Measurements from ENCODE around the gene MAST4. TPM values are rescaled to one million over a fixed set of nuclear protein-coding genes. Genes with fewer than 3 reads are reported as not detected.
"Not testable (repeated sequence)": the region's sequence is repeated elsewhere in the genome, so short reads cannot be mapped to it uniquely, and the experiment has no call there.

MAST4 gene
- total RNA-seq, 1 donor from 2014 or later: 42.0 TPM

DNA sequence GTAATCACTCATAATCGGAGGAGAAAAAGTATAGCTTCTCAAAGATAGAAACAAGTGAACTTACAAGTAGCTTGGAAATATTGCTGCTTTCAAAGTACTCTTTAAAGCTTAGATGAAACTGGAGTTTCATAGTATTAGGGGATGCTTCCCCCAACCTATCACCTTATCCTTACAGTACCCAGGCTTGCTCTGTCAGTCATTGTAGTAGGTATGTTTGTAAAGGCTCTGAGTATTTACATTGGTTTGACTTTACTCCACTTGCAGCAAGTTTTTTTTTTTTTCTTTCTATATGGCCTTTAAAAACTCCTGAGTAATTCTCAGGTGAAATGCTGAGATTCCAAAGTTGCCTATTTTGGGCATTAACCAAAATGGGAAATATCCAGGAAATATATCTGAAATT is 515.6 kb downstream of the MAST4 start:
- ATAC-seq (ENCODE audit: poor library complexity) (no peak), DNase-seq (no peak)
- intact Hi-C loops (cut with DNase I): no loop called here

DNA sequence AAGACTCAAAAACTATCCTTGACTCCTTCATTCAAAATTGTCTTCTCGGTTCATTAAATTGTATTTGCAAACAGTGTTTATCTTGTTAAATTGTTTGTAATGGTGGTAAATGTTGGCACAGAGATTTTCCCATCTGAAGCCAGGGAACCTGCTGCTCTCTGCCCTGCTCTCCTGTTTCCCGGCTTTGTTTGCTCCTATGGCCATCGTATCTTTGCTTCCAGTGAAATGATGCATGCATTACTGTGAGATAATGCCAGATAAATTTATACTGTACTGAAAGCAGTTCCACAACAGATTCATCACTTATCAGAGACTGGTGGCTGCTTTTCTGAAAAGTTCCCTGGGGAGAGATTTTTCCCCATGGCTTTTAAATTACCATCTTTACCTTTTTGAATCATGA is 519.1 kb downstream of the MAST4 start:
- ATAC-seq (ENCODE audit: poor library complexity): no peak
- intact Hi-C loops (cut with DNase I): no loop called here
- no peak for DNase-seq

DNA sequence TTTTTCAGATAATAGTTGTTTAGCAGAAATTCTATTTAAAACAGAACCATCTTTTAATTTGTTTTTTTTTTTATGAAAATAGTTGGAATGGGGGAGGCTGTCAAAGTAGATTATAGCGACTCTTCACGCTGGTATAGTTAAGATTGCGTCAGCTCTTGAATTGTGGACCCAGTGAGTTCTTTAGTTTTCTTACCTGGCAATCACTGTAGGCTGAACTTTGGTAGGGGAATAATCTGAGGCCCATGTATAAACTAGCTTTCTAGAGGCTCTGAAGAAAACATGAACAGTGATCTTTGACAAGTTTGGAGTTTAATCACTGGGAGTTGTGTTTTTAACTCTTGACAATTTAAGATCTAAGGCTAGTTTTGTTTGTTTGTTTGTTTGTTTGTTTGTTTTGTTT is 519.6 kb downstream of the MAST4 start:
- DNase-seq (no peak), ATAC-seq (ENCODE audit: poor library complexity) (no peak)
- intact Hi-C loops (cut with DNase I): no loop called here

DNA sequence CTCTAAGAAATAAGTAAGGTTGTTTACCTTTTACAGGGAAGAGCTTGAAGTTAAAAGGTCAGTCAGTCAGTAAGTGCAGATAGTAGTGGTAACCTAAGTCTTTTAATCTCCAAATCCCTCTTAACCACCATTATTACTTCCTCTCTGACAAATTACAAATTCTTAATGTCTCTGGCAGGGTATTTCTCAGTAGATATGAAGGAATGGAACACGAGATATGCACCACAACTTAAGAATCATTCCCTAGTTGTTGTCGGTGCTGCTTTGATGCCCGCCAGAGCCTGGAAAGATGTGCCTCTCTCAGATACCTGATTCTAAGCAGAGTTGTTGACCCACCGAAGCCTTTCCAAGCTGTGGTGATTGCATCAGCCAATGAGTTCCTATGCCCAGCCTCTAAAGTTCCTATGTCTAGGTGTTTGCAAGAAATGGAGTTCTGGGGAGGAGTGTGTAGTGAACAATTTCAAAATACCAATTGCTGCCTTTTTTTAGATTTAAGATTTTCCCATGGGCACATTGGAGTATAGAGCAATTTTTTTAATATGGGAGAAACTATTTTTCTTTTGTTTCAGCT is 521.9 kb downstream of the MAST4 start:
- intact Hi-C loops (cut with DNase I): no loop called here
- DNase-seq (no peak), ATAC-seq (ENCODE audit: poor library complexity) (no peak)

DNA sequence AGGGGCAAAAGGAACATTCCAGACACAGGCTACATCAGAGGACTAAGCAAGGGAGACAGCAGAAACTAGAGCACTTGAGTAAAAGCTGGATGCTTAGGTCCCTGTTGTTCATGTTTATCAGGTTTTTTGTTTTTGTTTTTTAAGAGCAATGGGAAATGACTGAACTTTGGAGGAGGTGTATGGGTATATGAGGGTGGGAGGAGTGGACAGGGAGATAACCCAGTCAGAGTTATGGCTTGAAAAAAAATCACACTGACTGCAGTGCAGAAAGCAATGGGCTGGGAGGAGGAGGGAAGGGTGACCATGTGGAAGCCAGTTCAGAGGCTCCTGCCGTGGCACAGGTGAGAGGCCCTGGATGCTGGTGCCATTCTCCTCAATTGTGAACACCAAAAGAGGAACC is 522.8 kb downstream of the MAST4 start:
- intact Hi-C loops (cut with DNase I): no loop called here
- DNase-seq (no peak), ATAC-seq (ENCODE audit: poor library complexity) (no peak)

DNA sequence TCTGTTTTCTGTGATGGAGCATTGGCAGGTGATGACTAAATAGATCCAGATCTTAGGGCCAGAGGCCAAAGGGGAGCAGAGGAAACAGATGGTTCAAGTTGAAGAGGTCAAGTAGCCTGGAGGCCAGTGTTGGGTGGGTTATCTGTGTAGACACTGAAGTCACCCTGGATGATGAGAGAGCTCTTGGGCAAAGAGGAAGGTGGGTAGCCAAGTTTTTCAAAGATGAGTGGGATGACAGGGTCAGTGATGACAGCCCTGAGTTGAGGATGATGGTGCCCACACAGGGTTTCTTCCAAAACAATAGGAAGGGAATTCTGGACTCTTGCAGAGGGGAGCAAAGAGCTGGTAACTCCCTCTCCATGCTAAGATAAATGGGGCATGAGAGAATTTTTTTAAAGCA is 523.8 kb downstream of the MAST4 start:
- no peak for DNase-seq
- intact Hi-C loops (cut with DNase I): no loop called here
- ATAC-seq (ENCODE audit: poor library complexity): no peak

DNA sequence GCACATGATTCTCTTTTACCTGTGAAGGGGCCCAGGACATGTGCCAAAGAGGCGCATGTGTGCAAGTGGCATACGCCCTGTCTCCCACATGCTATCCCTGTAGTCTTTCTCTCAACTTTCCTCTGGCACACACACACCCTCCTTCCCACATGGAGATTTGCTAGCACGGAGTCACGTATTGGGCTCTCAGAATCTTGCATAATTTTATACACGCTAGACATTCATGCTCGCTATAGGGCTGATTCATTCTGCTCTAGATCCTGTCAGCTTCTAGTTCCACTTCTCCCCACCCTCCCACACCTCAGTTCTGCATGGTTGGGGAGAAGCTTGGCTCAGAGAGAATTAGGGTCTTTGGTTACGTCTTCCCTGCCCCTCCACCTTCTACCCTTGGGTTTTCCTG is 527.6 kb downstream of the MAST4 start:
- intact Hi-C loops (cut with DNase I): no loop called here
- no peak for ATAC-seq (ENCODE audit: poor library complexity)
- DNase-seq: no peak

DNA sequence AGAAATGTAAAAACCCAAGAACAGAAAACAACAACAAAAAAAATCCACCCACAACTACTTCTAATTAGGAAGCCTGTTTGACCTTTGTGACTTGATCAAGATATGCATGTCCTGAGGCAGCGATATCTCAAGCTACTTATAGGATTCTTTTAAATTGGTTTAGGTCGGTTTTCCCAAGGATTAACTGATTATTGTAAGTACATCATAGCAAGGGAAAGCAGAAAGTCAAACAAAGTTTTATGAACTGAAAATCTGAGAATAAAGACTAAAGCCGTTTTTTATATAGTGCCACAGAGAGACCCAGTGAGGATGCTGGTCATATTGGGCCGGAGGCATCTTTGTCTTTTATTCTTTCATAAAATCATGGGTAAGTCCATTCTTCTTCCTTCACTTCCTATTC is 528.4 kb downstream of the MAST4 start:
- ATAC-seq (ENCODE audit: poor library complexity): no peak
- intact Hi-C loops (cut with DNase I): no loop called here

DNA sequence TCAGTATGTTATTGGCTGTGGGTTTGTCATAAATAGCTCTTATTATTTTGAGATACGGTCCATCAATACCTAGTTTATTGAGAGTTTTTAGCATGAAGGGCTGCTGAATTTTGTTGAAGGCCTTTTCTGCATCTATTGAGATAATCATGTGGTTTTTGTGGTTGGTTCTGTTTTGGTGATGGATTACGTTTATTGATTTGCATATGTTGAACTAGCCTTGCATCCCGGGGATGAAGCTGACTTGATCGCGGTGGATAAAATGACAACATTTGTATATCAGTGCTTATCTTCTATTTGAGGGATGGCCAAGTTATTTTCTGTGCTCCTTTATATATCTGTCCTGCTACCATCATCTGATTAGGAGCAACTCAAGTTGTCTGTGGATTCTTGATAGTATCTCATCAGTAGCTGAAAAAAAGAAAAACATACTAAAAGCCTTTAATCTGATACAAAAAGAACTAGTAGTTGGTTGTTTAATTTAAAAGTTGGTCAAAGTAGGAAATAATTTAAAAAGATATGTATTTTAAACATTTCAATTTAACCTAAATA is 531.2 kb downstream of the MAST4 start:
- DNase-seq; ATAC-seq (ENCODE audit: poor library complexity); intact Hi-C loops (cut with DNase I): not testable (repeated sequence)

More for the DNA sequence above, 528.4 kb downstream of the MAST4 start:
- no peak for DNase-seq

DNA sequence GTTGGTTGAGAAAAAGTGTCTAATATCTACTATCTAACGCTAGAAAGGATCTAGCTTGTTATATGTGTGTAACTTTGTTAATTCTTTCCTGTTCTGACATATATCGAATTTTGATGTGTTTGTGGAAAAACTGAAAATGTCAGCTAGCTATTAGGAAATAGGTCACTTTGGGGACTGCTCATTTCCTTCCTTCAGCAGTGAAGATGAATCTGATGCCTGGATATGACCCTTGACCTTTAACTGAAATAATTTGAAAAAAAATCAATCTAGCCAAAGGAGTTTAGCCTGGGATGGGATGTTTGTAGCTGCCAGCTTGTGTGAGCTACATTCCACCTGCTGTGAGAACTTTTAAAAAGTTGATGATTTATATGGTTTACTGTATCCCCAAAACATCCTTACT is 533.6 kb downstream of the MAST4 start:
- ATAC-seq (ENCODE audit: poor library complexity) (no peak), DNase-seq (no peak)
- intact Hi-C loops (cut with DNase I): no loop called here

DNA sequence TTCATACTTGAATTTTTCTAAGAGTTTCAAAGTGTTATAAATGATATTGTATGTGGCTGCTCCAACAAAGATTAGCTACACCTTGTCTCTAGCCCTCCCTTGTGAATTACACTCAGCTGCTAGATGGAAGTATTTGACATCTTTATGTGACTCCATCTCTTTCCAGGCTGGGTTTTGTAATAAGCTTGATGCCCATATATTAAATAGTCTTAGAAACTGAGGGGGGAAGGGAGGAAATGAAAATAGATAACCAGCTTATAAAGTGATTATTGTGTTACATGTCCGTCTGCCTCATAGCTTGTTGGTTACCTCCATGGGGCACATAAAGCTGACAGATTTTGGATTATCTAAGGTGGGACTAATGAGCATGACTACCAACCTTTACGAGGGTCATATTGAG is 537.0 kb downstream of the MAST4 start:
- intact Hi-C loops (cut with DNase I): no loop called here
- no peak for DNase-seq
- no peak for ATAC-seq (ENCODE audit: poor library complexity)

DNA sequence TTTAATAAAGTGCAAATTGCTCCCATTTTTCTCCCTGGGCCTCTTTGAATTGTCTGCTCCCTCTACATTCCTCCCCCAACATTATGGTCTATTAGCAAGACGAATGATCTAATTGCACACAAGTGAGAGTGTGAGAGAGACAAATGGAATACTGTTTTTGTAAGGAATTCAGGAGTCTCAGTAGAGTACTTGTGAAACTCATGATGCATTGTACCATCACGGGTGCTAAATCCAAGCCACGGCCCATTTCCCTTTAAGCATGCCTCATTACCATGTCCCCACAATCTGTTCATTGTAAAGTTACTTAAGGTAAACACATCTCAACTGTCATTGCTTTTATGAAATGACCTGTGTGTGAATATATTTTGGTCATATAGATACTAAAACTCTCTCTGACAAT is 537.6 kb downstream of the MAST4 start:
- ATAC-seq (ENCODE audit: poor library complexity): no peak
- no peak for DNase-seq
- intact Hi-C loops (cut with DNase I): no loop called here

DNA sequence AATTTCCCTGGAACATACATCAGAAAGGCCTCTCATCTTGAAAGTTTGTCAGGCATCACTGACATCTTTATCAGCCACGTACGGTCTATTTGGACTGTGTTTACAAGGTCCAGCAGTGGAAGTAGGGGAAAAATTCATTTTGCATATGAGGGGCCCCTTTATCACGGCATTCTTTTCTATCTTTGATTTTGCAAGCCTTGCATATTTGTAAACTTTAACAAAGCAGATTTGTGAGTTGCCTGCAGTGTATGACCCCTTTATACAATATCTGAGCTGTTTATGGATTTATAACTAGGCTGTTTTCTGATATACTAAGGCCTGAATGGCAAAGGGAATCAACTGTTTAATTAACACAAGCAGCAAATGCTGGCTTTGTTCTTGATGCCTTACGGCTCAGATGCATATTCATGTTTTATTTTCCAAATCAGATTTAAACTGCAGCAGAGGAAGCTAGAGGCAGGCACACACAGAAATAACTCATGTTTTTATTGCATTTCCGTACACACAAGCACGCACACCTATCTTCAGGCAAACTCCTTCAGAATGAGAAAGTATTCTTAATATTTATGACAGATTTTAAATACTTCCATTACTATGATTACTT is 539.3 kb downstream of the MAST4 start:
- ATAC-seq (ENCODE audit: poor library complexity): no peak
- DNase-seq: no peak
- intact Hi-C loops (cut with DNase I): no loop called here

DNA sequence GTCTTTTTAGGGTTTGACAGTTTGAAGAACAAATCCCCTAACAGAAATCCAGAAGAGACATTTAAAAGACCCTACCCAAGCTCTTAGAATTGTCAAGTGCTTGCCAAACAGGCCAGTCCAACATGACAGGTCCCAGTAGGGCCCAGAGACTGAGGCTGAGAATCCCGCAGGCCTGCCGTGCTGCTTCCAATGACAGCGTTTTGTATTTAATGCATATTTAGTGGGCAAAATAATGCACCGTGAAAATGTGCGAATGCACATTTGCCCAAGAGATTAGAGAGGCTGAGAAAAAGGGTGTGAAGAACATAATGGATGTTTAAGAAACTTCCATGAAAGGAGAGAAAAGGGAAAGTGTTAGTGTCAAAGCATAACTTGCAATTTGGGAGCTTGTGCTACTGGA is 542.8 kb downstream of the MAST4 start:
- intact Hi-C loops (cut with DNase I): no loop called here
- no peak for ATAC-seq (ENCODE audit: poor library complexity)
- DNase-seq: no peak

DNA sequence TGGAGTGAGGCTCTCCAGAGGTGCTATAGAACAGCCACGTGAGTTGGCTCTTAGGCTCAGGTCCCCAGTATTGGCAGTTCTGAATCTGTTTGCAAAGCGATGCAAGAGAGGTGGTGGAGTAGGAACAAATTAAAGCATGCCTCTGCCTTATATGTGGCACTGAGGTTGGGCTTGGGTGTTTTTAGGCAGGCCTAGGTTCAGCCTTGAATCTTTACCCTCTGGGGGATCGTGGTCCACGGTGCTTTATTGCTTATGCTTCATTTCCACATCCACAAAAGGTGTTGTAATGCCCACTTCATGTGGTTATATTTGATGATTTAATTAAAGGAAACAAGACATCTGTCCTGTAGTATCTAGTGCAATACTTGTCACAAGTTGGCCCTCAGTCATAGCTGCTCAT is 544.2 kb downstream of the MAST4 start:
- DNase-seq (no peak), ATAC-seq (ENCODE audit: poor library complexity) (no peak)
- intact Hi-C loops (cut with DNase I): no loop called here

DNA sequence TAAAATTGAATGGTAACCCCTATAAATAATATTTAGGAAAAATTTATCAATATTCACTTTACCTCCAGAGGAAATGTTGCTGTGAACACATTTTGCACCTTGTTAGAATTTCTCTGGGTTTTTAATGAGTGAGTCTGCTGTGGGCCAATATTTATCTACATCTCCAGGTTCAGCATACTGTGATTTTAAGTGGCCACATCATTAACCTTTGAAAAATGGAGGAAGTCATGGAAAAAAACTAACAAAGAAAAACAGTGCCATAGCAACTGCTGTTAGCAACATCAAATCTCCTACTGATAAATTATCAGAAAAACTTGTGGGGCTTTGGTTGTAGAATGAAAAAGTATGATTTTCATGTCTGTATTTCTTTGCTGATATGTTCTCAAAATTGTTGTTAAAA is 545.5 kb downstream of the MAST4 start:
- DNase-seq: no peak
- ATAC-seq (ENCODE audit: poor library complexity): no peak
- intact Hi-C loops (cut with DNase I): no loop called here

DNA sequence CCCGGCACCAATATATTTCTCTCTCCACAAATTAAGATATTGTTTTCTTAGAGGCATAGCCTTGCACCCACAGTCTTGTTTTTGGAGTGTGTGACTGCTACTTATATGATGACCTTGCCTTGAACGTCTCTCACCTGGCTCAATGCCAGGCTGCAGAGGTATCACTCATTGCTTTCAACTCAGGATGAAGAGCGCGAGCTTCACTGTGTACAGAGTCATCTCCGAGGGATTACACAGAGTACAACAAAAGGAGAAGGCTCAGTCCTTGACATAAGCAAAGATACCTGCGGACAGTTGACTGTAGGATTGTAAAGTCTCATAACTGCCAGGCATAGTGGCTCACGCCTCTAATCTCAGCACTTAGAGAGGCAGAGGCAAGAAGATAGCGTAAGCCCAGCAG is 546.6 kb downstream of the MAST4 start:
- peak; percentile 36 for ATAC-seq (ENCODE audit: poor library complexity)
- DNase-seq: no peak
- intact Hi-C loops (cut with DNase I): no loop called here

DNA sequence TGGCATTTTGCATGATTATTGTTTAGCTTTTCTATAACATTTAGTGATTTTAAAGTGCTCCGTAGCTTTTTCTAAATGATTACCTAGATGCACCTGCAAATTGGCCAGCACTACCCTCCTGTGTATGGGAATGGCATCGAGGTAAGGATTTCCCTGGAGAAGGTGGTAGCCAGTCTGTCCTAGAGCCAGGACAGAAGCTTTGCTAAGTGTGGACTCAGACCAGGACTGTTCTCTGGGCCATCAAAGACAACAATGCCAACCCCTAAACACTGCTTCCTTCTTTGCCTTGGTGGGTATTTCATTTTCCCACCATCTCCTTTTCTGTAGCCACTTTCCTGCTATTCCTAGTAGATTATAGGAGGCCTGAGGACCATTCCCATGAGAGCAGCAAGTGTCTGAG is 547.4 kb downstream of the MAST4 start:
- intact Hi-C loops (cut with DNase I): no loop called here
- DNase-seq: no peak
- ATAC-seq (ENCODE audit: poor library complexity): no peak

DNA sequence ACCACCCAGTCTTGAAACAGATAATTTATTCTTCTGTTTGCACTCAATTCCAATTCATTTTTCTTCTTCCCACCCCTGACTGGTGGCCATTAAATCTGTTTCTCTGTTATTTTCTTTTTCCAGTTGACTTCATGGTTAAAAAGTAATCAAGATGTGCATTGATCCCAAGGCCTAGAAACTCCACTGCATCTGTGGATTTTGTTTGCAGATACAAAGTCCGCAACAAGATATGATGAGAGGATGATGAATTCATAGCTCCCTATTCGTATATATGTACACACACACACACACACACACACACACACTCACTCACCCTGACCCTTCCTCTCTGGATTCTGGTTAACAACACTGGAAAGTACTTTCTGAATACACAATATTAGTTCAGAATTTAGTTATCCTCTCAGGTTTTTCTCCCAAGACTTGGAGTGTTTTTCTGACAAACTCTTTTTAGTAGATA is 548.0 kb downstream of the MAST4 start:
- DNase-seq (no peak), ATAC-seq (ENCODE audit: poor library complexity) (no peak)
- intact Hi-C loops (cut with DNase I): no loop called here

DNA sequence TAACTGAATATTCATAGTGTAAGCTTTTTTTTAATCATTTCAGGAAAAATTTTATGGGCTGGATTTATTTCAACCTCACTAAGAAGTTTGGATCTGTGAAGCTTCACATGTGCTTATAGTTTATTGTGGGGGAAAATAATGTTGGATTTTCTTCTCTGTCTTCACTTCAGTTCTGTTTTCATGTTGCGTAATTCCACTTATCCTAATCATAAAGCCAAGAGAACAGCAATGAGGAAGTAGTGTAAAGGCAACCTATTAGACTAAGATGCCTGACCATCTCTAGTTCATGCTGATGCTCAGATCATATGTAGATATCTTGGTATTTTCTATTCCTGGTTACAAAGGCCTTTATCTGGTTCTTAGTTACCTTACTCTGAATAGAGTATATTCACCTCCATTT is 550.4 kb downstream of the MAST4 start:
- intact Hi-C loops (cut with DNase I): no loop called here
- ATAC-seq (ENCODE audit: poor library complexity) (no peak), DNase-seq (no peak)

DNA sequence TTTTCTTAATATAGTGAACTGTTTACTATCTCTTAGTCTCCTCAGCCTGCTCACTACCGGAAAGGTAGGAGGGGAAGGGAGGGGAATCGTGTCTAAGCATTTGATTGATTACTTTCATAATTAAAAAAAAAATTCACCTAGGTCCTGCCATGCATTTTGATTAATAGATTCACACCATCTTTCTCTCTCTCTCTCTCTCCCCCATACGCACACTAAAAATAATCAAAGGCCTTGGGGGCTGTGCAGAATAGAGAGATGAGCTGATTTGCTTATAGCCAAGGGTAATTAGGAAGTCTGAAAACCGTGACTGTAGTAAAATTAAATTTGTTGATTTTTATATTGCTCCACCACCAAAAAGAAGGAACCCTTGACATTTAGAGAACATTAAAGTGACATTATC is 550.8 kb downstream of the MAST4 start:
- intact Hi-C loops (cut with DNase I): no loop called here
- no peak for DNase-seq
- ATAC-seq (ENCODE audit: poor library complexity): no peak

All from Right ventricle myocardium superior (tissue), 1 donor.